Parathyroid adenoma (tissue), 2 donors: ENCODE results near the gene CHRDL2.

Experiments
- H2AFZ ChIP-seq: fragments of 300-600 bp; sonication (generic); one replicate; pipeline ENCODE4 v1.7.0; 2017; ENCODE audit warnings: antibody characterized with exemption, mild to moderate bottlenecking
- H3K27ac ChIP-seq: fragments of 300-600 bp; sonication (generic); one replicate; pipeline ENCODE4 v1.7.0; 2017
- H3K27me3 ChIP-seq: fragments of 300-600 bp; sonication (generic); one replicate; pipeline ENCODE4 v1.7.0; 2017; ENCODE audit warnings: low read length; ENCODE audit not compliant: control insufficient read depth, insufficient read depth
- H3K36me3 ChIP-seq: fragments of 300-600 bp; sonication (generic); one replicate; pipeline ENCODE4 v1.7.0; 2017; ENCODE audit warnings: low read length; ENCODE audit not compliant: control insufficient read depth, insufficient read depth
- H3K4me1 ChIP-seq: fragments of 300-600 bp; sonication (generic); one replicate; pipeline ENCODE4 v1.7.0; 2017; ENCODE audit warnings: control low read depth
- H3K4me2 ChIP-seq: fragments of 300-600 bp; sonication (generic); one replicate; pipeline ENCODE4 v1.7.0; 2017; ENCODE audit warnings: low read length
- H3K4me3 ChIP-seq: fragments of 300-600 bp; sonication (generic); one replicate; pipeline ENCODE4 v1.7.0; 2017; ENCODE audit warnings: low read depth, low read length
- H3K79me2 ChIP-seq: fragments of 300-600 bp; sonication (generic); one replicate; pipeline ENCODE4 v1.7.0; 2017; ENCODE audit warnings: control low read depth
- H3K9ac ChIP-seq: fragments of 300-600 bp; sonication (generic); one replicate; pipeline ENCODE4 v1.7.0; 2017; ENCODE audit warnings: mild to moderate bottlenecking
- H3K9me3 ChIP-seq: fragments of 300-600 bp; sonication (generic); one replicate; pipeline ENCODE4 v1.7.0; 2017; ENCODE audit warnings: low read length; ENCODE audit not compliant: control insufficient read depth
- TF ChIP-seq, protein P1 (sequence below): fragments of 300-600 bp; sonication (generic); IDR thresholded peaks from one replicate; pipeline ENCODE4 v1.7.0; 2017; ENCODE audit warnings: antibody characterized with exemption, mild to moderate bottlenecking
- donor health status: primary hyperparathyroidism.

The CHRDL2 gene

DNA sequence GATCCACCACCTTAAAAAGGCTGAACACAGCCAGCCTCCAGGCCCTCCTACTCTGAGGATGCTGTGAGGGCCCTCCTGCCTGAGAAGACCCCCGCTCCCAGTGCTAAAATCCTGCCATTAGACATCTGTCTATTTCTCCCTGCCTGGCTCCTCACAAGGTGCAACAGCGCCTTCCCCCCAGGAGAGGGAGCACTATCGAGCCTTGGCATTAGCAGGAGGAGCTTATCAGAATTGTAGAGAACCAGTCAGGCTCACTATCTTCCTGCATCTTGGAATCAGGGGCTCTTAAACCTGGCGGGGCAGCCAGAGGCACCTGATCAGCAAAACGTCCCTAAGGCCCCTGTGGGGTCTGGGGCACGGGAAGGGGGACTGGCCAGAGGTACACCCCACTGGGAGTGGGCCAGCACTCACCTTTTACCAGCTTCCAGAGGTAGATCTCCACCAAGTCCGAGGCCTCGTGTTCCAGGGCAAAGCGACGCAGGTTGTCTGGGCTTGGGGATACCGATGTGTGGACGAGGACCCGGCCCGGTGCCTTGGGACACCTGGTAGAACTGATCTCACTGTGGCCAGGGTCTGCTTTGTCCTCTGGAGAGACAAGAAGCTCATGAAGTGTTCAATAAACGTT, 28.7 kb downstream of the CHRDL2 start:
- Histone ChIP-seq H3K79me2 (no peaks in the 10 kb centered on the region), H3K27ac (no peak overlapping the region), H3K27me3 (no peaks in the 10 kb centered on the region), H3K4me1 (no peaks in the 10 kb centered on the region), H3K9ac (no peak overlapping the region), H3K4me2 (no peak overlapping the region), H3K4me3 (no peak overlapping the region), H2AFZ (no peak overlapping the region), H3K9me3 (no peaks in the 10 kb centered on the region), H3K36me3 (no peaks in the 10 kb centered on the region)
- TF ChIP-seq, protein P1, sequence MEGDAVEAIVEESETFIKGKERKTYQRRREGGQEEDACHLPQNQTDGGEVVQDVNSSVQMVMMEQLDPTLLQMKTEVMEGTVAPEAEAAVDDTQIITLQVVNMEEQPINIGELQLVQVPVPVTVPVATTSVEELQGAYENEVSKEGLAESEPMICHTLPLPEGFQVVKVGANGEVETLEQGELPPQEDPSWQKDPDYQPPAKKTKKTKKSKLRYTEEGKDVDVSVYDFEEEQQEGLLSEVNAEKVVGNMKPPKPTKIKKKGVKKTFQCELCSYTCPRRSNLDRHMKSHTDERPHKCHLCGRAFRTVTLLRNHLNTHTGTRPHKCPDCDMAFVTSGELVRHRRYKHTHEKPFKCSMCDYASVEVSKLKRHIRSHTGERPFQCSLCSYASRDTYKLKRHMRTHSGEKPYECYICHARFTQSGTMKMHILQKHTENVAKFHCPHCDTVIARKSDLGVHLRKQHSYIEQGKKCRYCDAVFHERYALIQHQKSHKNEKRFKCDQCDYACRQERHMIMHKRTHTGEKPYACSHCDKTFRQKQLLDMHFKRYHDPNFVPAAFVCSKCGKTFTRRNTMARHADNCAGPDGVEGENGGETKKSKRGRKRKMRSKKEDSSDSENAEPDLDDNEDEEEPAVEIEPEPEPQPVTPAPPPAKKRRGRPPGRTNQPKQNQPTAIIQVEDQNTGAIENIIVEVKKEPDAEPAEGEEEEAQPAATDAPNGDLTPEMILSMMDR, result peak; percentile 65

DNA sequence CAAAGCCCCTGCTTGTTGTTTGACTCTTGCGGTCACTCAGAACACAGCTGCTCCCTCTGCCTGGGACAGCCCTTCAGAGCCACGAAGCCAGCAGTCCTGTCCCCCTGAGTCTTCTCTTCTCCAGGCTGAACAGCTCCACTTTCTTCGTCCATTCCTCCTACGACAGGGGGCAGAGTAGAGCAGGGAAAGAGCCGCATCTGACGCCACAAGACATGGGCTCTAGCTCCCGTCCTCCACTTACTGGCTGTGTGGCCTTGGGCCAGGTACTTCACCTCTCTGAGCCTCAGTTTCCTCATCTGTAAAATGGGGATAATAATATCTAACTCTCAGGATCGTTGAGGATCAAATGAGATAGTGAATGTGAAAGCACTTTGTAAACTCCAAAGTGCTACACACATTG, 29.9 kb downstream of the CHRDL2 start:
- H3K27ac ChIP-seq, result no peak overlapping the region
- TF ChIP-seq, protein P1, result no peak

DNA sequence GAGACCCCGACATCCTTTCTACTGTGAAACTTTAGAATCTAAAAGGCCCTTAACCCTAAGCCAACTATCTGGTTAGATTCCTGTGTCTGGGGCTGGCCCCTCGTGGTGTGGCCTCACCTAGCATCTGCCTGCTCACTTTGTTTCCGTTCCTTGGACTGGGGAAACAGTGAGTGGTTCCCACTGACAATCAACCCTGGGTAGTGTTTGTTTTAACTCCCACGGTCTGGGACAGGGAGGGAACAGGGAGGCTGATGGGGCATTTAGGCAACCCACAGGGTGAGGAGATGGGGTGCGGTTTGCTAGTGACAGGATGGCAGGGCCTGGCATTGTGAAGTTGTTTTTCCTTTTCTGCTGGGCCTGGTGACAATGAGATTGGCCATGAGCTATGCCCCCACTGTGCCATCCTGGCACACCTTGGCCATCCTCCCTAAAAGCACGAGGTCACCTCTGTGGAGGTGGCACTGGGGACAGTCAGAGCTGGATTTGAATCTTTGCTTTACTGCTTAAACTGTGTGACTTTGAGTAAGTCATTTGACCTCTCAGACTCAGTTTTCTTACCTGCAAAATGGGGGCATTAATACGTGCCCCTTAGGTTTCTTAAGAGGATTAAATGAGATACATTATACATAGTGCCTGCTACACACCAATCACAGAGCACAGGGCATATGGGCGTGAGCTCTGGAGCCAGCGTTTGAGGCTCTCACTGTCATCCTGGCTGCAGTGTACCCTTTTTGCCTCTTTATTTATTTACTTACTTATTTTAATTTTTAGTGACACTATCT, 31.4 kb downstream of the CHRDL2 start:
- no peak overlapping the region for H3K27ac ChIP-seq
- no peak overlapping the region for H3K4me3 ChIP-seq
- TF ChIP-seq, protein P1, result no peak
- no peaks in the 10 kb centered on the region for H3K79me2 ChIP-seq
- H3K4me1 ChIP-seq, result no peaks in the 10 kb centered on the region
- H3K27me3 ChIP-seq, result no peaks in the 10 kb centered on the region
- H3K9ac ChIP-seq, result no peak overlapping the region
- H3K4me2 ChIP-seq, result no peak overlapping the region
- H3K9me3 ChIP-seq, result no peaks in the 10 kb centered on the region
- H2AFZ ChIP-seq, result no peak overlapping the region
- H3K36me3 ChIP-seq, result no peaks in the 10 kb centered on the region

More for the DNA sequence above, 29.9 kb downstream of the CHRDL2 start:
- Histone ChIP-seq H3K79me2 (no peaks in the 10 kb centered on the region), H3K4me2 (no peak overlapping the region), H3K36me3 (no peaks in the 10 kb centered on the region), H3K4me3 (no peak overlapping the region), H2AFZ (no peak overlapping the region), H3K27me3 (no peaks in the 10 kb centered on the region), H3K4me1 (no peaks in the 10 kb centered on the region), H3K9ac (no peak overlapping the region), H3K9me3 (no peaks in the 10 kb centered on the region)

DNA sequence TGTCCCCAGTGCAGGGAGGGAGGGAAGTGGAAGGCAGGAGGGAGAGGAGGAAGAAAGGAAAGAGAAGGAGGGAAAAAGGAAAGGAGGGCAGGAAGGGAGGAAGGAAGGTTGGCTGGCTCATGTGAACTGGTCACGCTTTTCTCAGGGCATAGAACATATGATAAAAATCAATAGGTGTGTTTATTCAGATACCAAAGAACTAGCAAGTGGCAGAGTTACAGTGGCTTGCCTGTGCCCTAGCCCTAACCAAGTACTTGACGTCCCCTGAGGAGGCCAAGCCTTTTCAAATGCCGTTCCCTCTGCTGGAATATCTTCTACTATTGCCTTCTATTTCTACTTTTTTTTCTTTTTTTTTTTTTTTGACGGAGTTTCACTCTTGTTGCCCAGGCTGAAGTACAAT, 33.5 kb downstream of the CHRDL2 start:
- H2AFZ ChIP-seq, result no peak overlapping the region
- H3K27me3 ChIP-seq, result no peaks in the 10 kb centered on the region
- TF ChIP-seq, protein P1, result no peak
- H3K79me2 ChIP-seq, result no peaks in the 10 kb centered on the region
- H3K9me3 ChIP-seq, result no peaks in the 10 kb centered on the region
- no peak overlapping the region for H3K9ac ChIP-seq
- H3K36me3 ChIP-seq, result no peaks in the 10 kb centered on the region
- peak overlapping the region; percentile 44 for H3K27ac ChIP-seq
- no peaks in the 10 kb centered on the region for H3K4me1 ChIP-seq
- no peak overlapping the region for H3K4me2 ChIP-seq
- no peak overlapping the region for H3K4me3 ChIP-seq
